Activated CD4-positive, alpha-beta memory T cell treated with anti-CD3 and anti-CD28 coated beads, Interleukin-2, amount 10 ng/mL, durations not matched to agents 7 days and 5 days (primary cell): ENCODE results near the gene UBFD1. TPM values are rescaled to one million over a fixed set of nuclear protein-coding genes. Genes with fewer than 3 reads are reported as not detected.
A peak's percentile ranks its signal among the peaks of the same experiment; 100 is the strongest.

Source experiments
- CTCF ChIA-PET: fragments of 350-600 bp; sonication (Branson Sonifier 250); formaldehyde crosslinking; loops from one replicate; lab custom pipeline; 2021; ENCODE audit warnings: antibody characterized with exemption, inconsistent platforms; lab: Charles Lee
- POLR2A ChIA-PET: fragments of 350-600 bp; sonication (Branson Sonifier 250); formaldehyde crosslinking; loops from one replicate; lab custom pipeline; 2021; ENCODE audit warnings: antibody characterized with exemption; lab: Charles Lee
- DNase-seq: peaks from one replicate; pipeline ENCODE4 v3.0.0-alpha.2; 2020
- H3K27ac Mint-ChIP-seq: one replicate; pipeline ENCODE4 v1.8.0; 2021; ENCODE audit warnings: mild to moderate bottlenecking, mixed read lengths
- H3K27me3 Mint-ChIP-seq: one replicate; pipeline ENCODE4 v1.8.0; 2021; ENCODE audit warnings: mixed read lengths
- H3K36me3 Mint-ChIP-seq: one replicate; pipeline ENCODE4 v1.8.0; 2021; ENCODE audit warnings: low read depth, mixed read lengths
- H3K4me1 Mint-ChIP-seq: one replicate; pipeline ENCODE4 v1.8.0; 2021; ENCODE audit warnings: mixed read lengths
- H3K4me3 Mint-ChIP-seq: one replicate; pipeline ENCODE4 v1.8.0; 2021; ENCODE audit warnings: mild to moderate bottlenecking, mixed read lengths
- H3K9me3 Mint-ChIP-seq: one replicate; pipeline ENCODE4 v1.8.0; 2021; ENCODE audit warnings: mixed read lengths
- total RNA-seq, 2 experiments: library from RNA; stranded (reverse); gene quantifications; one replicate each; pipeline ENCODE4 v1.2.3, GENCODE V29; 2021

Gene UBFD1
- total RNA-seq, 2 experiments from 2014 or later = 36.6 to 39.7 TPM

DNA sequence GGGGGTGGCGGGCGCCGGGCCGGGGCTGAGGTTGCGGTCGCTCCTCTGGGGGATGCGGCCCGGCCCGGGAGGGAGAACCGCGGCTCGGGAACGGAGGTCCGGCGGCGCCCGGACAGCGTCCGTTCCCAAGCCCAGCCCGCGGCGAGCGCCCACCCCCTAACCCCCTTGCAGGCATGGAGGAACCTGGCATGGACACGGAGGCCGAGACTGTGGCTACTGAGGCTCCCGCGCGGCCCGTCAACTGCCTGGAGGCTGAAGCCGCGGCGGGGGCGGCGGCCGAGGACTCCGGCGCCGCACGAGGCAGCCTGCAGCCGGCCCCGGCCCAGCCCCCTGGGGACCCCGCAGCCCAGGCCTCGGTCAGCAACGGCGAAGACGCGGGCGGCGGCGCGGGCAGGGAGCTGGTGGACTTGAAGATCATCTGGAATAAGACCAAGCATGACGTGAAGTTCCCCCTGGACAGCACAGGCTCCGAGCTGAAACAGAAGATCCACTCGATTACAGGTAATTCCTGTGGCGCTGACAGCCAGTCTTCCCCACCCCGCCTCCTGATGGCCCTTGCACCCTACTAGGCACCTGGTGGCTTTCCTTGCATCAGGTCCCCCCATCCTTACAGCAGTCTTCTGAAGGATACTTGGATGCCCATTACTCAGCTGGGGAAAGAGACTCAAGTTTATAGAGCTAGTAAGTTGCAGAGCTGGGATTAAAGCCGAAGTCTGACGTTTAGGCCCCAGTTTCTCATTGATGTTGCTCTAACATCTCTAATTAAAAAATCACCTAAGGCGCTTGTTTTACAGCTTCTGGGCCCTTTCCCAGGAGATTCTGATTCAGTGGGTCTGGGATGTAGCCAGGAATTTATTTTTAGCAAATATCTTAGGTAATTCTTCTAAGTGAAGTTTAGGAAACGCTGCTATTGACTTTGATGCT, 514 bp downstream of the UBFD1 start:
- H3K27me3 Mint-ChIP-seq = no peaks in the 10 kb centered on the region
- POLR2A ChIA-PET = interaction anchor here (0.7 to 3.3 kb wide), 14 partner anchors 11 to 1172 kb away, joined by 3 to 23 read pairs (median 4); partner anchors contain the start of genes COG7, DCTN5, GGA2 and PALB2
- peaks cover 45% of the 10 kb centered on the region for H3K4me1 Mint-ChIP-seq
- H3K9me3 Mint-ChIP-seq = no peaks in the 10 kb centered on the region
- DNase-seq = peak; percentile 28
- H3K4me3 Mint-ChIP-seq = peak overlapping the region; percentile 87
- CTCF ChIA-PET = interaction anchor here (0.6 to 2.7 kb wide), 14 partner anchors 11 to 284 kb away, joined by 3 to 17 read pairs (median 4); partner anchors contain the start of genes COG7, NDUFAB1 and PLK1
- H3K36me3 Mint-ChIP-seq = peaks cover 33% of the 10 kb centered on the region
- peak overlapping the region; percentile 81 for H3K27ac Mint-ChIP-seq

- peaks cover 33% of the 10 kb centered on the region for H3K4me1 Mint-ChIP-seq
- no peak for DNase-seq
- POLR2A ChIA-PET = interaction anchor here (1.3 kb wide), 1 partner anchor 35 kb away, joined by 3 read pairs; the partner anchor contains the start of gene NDUFAB1
- peaks cover 52% of the 10 kb centered on the region for H3K36me3 Mint-ChIP-seq
- no peaks in the 10 kb centered on the region for H3K27me3 Mint-ChIP-seq
- CTCF ChIA-PET = interaction anchor here (0.9 kb wide), 1 partner anchor 57 kb away, joined by 3 read pairs; no protein-coding TSS in a partner anchor
- H3K9me3 Mint-ChIP-seq = no peaks in the 10 kb centered on the region
- H3K27ac Mint-ChIP-seq = no peak overlapping the region
- H3K4me3 Mint-ChIP-seq = no peak overlapping the region
These were observed 4.1 kb downstream of the UBFD1 start for GRCh38 chr16:23561586-23561985.

DNA sequence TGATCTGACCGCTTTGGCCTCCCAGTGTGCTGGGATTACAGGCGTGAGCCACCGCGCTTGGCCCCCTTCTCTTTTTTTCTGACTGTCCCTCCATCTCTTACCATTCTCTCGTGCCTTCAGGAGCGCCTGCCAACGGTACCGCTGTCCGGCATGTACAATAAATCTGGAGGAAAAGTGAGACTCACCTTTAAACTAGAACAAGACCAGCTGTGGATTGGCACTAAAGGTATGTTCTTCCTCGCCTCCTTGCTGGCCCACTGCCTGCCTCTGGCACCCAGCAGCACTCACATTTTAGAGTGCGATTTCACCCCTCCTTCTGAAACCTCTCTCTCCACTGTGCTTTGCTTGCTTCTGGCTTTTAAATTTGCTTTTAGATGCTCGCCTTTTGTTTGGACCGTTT, 5.0 kb downstream of the UBFD1 start:
- Mint-ChIP-seq H3K4me1 (peaks cover 26% of the 10 kb centered on the region), H3K4me3 (no peak overlapping the region), H3K27me3 (no peaks in the 10 kb centered on the region), H3K9me3 (no peaks in the 10 kb centered on the region), H3K27ac (no peak overlapping the region), H3K36me3 (peaks cover 54% of the 10 kb centered on the region)
- ChIA-PET CTCF (no interaction called here), POLR2A (no interaction called here)
- no peak for DNase-seq

GRCh38 chr16:23563186-23563585, 5.7 kb downstream of the UBFD1 start:
- DNase-seq = no peak
- POLR2A ChIA-PET = no interaction called here
- H3K4me3 Mint-ChIP-seq = no peak overlapping the region
- H3K27me3 Mint-ChIP-seq = no peaks in the 10 kb centered on the region
- peaks cover 57% of the 10 kb centered on the region for H3K36me3 Mint-ChIP-seq
- no peak overlapping the region for H3K27ac Mint-ChIP-seq
- H3K4me1 Mint-ChIP-seq = peaks cover 26% of the 10 kb centered on the region
- CTCF ChIA-PET = no interaction called here
- no peaks in the 10 kb centered on the region for H3K9me3 Mint-ChIP-seq

- Mint-ChIP-seq H3K4me1 (peaks cover 13% of the 10 kb centered on the region), H3K4me3 (no peak overlapping the region), H3K27ac (no peak overlapping the region), H3K36me3 (peaks cover 55% of the 10 kb centered on the region), H3K9me3 (no peaks in the 10 kb centered on the region), H3K27me3 (no peaks in the 10 kb centered on the region)
- POLR2A ChIA-PET = no interaction called here
- no peak for DNase-seq
- CTCF ChIA-PET = no interaction called here
These were observed 7.2 kb downstream of the UBFD1 start for GRCh38 chr16:23564575-23565363.

DNA sequence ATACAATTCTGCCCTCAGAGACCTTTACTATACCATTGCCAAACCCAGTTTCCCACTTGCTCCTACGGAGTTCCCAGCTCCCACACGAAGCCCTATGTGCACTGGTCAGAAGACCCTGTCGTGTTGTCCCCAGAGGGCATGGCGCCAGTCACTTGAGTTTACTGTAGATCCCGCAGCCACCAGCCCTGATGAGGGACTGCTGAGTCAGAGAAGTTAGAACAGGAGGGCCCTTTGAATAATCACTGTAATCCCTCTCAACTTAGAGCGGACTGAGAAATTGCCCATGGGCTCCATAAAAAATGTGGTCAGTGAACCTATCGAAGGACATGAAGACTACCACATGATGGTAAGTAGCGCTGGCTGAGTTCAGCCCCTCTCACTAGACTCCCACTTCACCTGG, 9.2 kb downstream of the UBFD1 start:
- H3K27ac Mint-ChIP-seq = no peak overlapping the region
- H3K4me1 Mint-ChIP-seq = peaks cover 2% of the 10 kb centered on the region
- H3K27me3 Mint-ChIP-seq = no peaks in the 10 kb centered on the region
- no peaks in the 10 kb centered on the region for H3K9me3 Mint-ChIP-seq
- H3K4me3 Mint-ChIP-seq = no peak overlapping the region
- ChIA-PET CTCF (interaction anchor here (0.6 kb wide), 1 partner anchor 110 kb away, joined by 4 read pairs; no protein-coding TSS in a partner anchor), POLR2A (interaction anchor here (1.1 kb wide), 1 partner anchor 10 kb away, joined by 3 read pairs; no protein-coding TSS in a partner anchor)
- no peak for DNase-seq
- H3K36me3 Mint-ChIP-seq = peaks cover 59% of the 10 kb centered on the region

DNA sequence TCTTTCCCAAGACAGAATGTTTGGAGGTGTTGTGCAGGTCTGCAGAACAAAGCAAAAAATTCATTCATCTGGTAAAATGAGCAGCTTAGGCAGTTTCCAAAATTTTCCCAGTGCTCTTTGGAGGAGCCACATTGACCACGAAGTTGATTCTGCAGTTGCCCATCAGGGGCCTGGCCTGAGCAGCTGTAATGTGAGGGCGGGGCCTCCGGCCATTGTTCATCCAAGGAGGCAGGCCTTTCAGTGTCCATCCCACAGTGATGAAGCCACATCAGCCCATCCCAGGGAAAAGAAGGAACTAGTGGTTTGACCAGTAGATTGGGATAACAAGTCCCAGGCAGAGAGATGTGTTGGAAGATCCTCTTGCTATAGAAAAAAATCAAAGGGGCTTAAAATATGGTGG, 10.1 kb downstream of the UBFD1 start:
- CTCF ChIA-PET = no interaction called here
- Mint-ChIP-seq H3K36me3 (peaks cover 56% of the 10 kb centered on the region), H3K27ac (no peak overlapping the region)

GRCh38 chr16:23570992-23571632, 13.6 kb downstream of the UBFD1 start:
- no peak for DNase-seq
- H3K36me3 Mint-ChIP-seq = peaks cover 37% of the 10 kb centered on the region
- H3K27ac Mint-ChIP-seq = no peak overlapping the region
- ChIA-PET POLR2A (interaction anchor here (1.3 kb wide), 1 partner anchor 13 kb away, joined by 4 read pairs; the partner anchor contains the start of genes EARS2 and UBFD1), CTCF (no interaction called here)
- no peaks in the 10 kb centered on the region for H3K27me3 Mint-ChIP-seq
- no peak overlapping the region for H3K4me3 Mint-ChIP-seq
- peaks cover 2% of the 10 kb centered on the region for H3K4me1 Mint-ChIP-seq
- no peaks in the 10 kb centered on the region for H3K9me3 Mint-ChIP-seq

More for the DNA sequence above, 10.1 kb downstream of the UBFD1 start:
- no peaks in the 10 kb centered on the region for H3K27me3 Mint-ChIP-seq
- H3K4me1 Mint-ChIP-seq = peaks cover 2% of the 10 kb centered on the region
- no peak overlapping the region for H3K4me3 Mint-ChIP-seq
- DNase-seq = no peak
- H3K9me3 Mint-ChIP-seq = no peaks in the 10 kb centered on the region
- POLR2A ChIA-PET = interaction anchor here (1.1 kb wide), 1 partner anchor 9 kb away, joined by 3 read pairs; no protein-coding TSS in a partner anchor

DNA sequence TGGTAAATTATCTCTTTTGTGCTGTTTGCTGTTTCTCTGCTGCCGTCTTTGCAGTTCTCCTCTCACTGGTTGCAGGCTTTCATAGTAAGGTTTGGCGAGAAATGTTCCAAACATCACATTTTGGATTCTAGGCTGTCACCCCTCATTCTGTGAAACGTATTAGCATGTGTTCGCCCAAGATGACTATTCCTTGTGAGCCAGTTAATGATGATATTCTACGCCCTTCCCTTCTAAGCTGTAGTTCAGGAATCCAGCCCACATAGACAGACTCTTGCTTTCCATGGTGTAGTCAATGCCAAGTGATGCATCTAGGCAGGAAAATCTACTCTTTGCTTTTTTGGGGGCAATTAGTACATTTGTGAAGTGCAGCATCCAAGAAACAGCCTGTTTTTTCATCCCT, 14.4 kb downstream of the UBFD1 start:
- no peaks in the 10 kb centered on the region for H3K27me3 Mint-ChIP-seq
- no peak for DNase-seq
- POLR2A ChIA-PET = no interaction called here
- no peaks in the 10 kb centered on the region for H3K9me3 Mint-ChIP-seq
- CTCF ChIA-PET = no interaction called here
- H3K27ac Mint-ChIP-seq = no peak overlapping the region
- peaks cover 32% of the 10 kb centered on the region for H3K36me3 Mint-ChIP-seq
- H3K4me1 Mint-ChIP-seq = peaks cover 2% of the 10 kb centered on the region
- no peak overlapping the region for H3K4me3 Mint-ChIP-seq

DNA sequence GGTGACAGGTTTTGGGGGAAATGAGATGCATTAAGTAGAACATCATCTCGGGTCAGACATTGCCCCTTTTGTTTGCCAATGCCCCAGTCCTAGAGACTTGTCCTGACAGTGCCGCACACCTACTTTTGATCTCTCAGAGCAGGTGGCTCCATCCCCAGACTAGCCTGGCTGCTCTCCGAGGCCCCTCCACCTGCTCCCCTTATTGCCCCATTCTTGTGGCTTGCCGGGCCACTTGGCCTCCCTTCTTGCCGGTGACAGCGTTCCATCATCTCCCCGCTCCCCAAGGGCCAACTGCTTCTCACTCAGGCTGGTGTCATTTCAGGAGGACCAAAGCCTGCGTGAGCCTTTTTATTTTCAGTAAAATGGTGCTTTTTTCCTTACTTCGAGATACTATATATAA, 14.9 kb downstream of the UBFD1 start:
- ChIA-PET CTCF (no interaction called here), POLR2A (interaction anchor here (0.9 kb wide), 1 partner anchor 15 kb away, joined by 3 read pairs; the partner anchor contains the start of genes EARS2 and UBFD1)
- Mint-ChIP-seq H3K36me3 (peaks cover 28% of the 10 kb centered on the region), H3K27ac (no peak overlapping the region), H3K4me3 (no peak overlapping the region), H3K27me3 (no peaks in the 10 kb centered on the region), H3K4me1 (peaks cover 2% of the 10 kb centered on the region), H3K9me3 (no peaks in the 10 kb centered on the region)
- no peak for DNase-seq

- CTCF ChIA-PET = no interaction called here
These were observed 16.3 kb downstream of the UBFD1 start for GRCh38 chr16:23573817-23574216.

GRCh38 chr16:23575834-23576233, 18.3 kb downstream of the UBFD1 start:
- no peak for DNase-seq
- Mint-ChIP-seq H3K4me1 (no peaks in the 10 kb centered on the region), H3K27me3 (no peaks in the 10 kb centered on the region), H3K9me3 (no peaks in the 10 kb centered on the region), H3K4me3 (no peak overlapping the region), H3K36me3 (peaks cover 30% of the 10 kb centered on the region), H3K27ac (no peak overlapping the region)
- POLR2A ChIA-PET = interaction anchor here (0.6 kb wide), 1 partner anchor 17 kb away, joined by 3 read pairs; no protein-coding TSS in a partner anchor
- CTCF ChIA-PET = interaction anchor here (1.9 kb wide), 1 partner anchor 21 kb away, joined by 9 read pairs; no protein-coding TSS in a partner anchor

More at GRCh38 chr16:23573817-23574216, 16.3 kb downstream of the UBFD1 start:
- Mint-ChIP-seq H3K36me3 (peaks cover 26% of the 10 kb centered on the region), H3K27me3 (no peaks in the 10 kb centered on the region), H3K4me1 (peaks cover 2% of the 10 kb centered on the region), H3K27ac (no peak overlapping the region), H3K9me3 (no peaks in the 10 kb centered on the region), H3K4me3 (no peak overlapping the region)
- POLR2A ChIA-PET = no interaction called here
- no peak for DNase-seq
